ENCODE measurements around the gene DCTN2.
"Not testable (repeated sequence)": the region's sequence is repeated elsewhere in the genome, so short reads cannot be mapped to it uniquely, and the experiment has no call there.

Gene DCTN2

DNA sequence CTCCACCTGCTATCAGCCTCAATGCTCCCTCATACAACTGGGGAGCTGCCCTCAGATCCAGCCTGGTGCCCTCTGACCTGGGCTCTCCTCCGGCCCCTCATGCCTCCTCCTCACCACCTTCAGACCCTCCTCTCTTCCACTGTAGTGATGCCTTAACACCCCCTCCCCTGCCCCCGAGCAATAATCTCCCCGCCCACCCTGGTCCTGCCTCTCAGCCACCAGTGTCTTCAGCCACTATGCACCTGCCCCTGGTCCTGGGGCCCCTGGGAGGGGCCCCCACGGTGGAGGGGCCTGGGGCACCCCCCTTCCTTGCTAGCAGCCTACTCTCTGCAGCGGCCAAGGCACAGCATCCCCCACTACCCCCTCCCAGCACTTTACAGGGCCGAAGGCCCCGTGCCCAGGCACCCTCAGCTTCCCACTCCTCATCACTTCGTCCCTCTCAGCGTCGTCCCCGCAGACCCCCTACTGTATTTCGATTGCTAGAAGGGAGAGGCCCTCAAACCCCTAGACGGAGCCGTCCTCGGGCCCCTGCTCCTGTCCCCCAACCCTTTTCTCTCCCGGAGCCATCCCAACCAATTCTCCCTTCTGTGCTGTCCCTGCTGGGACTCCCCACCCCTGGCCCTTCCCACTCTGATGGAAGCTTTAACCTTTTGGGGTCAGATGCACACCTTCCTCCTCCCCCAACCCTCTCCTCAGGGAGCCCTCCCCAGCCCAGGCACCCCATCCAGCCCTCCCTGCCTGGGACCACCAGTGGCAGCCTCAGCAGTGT is 21.2 kb downstream of the DCTN2 start:
- DNase-seq: no peak

- DNase-seq: no peak
Measured at GRCh38 chr12:57524814-57525614, 22.0 kb downstream of the DCTN2 start.

DNA sequence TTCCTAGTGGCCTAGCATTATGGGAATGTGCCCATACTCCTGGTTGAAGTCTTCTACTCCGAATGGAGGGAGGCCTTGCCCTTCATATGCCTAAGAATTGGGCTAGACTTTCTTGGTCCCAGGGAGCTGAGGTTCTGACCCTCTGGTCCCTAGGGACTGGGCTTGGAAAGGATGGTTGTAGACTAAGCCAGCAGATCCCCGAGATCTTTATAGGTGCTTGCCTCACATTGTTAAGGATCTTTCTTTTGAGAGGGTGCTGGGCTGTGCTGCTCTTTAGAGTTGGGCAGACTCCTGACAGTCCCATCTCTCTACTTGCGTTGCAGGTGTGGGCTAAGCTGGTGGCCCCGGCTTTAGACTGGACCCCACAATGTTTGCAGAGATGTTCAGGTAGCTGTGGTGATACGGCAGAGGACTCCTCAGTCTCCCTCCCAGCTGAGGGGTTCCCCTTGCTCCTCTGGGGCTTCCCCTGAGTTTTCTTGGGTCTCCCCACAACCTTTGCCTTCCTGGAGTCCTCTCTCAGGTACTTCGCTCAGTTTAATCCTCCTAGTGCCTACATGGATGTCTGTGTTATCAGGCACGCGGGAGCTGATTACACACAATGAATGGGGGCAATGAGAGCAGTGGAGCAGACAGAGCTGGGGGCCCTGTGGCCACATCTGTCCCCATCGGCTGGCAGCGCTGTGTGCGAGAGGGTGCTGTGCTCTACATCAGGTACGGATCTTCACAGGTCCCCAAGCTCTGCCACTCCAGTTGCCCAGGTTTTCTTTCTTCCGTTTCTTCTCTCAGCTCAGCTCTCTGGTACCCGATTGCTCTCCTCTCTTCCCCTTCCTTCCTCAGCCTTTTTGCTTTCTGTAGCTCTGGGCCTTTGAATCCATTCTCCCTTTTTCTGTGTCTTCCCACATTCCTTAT is 23.0 kb downstream of the DCTN2 start:
- DNase-seq: peak in 3 of 6 experiments; percentile 17 to 31 (median 23)

DNA sequence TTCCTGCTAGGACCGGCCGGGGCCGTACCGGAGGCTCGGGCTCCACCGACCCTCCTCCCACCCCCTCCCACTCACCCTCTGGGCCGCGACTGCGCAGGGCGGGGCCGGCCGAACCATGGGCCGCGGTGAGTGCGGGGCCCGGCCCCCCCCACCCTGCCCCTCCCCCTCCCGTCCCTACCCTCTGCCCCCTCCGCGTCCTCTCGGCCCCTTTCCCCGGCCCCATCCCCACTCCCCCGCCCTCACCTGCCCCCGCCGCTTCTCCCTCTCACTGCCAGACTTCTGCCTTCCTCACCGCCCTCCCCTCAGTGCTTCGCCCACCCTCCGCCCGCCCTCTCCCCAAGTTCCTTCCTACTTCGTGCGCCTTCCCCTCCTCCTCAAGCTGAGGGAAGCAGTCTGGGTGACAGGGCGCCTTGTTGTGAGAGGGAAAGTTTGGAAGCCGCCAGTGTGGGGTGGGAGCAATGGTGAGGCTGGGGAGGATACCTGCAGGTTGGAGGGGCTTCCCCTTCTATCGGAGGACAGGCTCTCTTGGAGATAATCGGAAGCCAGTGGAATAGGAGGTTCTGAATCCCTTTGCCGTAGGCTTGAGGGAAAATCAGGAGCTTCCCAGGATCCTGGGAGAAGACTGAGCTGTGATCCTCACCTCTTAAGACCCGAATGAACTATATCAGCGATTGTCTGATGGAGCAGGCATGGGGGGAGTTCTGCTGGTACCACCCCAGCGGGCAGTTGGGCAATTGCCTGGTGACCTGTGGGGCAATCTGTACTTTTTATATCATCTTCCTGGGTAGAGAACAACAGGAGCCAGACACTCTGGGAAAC is 23.9 kb downstream of the DCTN2 start:
- DNase-seq: peak in 2 of 6 experiments; percentile 67 to 71

DNA sequence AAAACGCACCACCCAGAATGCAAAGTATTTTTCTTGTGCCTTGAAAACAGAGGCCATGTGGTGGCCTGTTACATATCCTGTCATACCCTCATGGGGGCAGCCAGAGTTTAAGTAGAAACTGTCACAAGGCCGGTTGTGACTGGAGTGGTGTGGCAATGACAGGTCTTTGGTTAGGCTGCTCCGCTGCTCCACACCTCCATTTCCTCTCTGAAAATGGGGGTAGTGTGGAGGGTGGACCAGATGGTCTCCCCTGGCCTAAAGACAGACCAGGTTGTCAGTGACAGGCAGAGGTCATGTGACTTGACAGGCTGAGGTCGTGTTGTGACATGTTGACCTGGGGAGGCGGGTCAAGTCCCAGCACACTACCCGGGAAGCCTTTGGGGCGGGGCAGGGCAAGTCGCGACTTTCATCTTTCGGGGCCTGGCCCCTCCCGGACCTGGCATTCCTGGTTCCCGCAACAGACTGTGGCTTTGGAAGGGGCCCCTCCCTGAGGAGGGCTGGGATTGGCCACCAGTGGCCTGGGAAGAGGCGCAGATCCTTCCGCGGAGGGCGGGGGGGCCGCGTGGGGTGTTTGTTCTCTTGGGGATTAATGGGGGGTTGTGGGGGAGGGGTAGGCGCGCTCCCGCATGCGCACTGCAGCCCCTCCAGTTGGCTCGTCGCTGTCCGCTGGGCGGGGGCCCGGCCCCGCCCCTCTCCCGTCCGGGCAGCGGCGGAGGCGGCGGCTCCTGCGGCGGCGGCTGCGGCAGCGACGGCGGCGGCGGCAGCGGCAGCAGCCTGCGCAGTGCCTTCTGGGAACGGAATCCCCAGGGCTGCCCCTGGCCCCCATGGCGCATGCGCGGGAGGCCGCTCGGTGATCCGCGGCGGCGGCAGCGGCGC is 24.7 kb downstream of the DCTN2 start, which contains the start of gene MBD6:
TSS of gene MBD6 (plus strand) at position 814 of the 876 bp plus-strand sequence. CDS start 1,480 bp downstream, outside the sequence.
- peak; percentile 82 to 94 (median 89) for DNase-seq

DNA sequence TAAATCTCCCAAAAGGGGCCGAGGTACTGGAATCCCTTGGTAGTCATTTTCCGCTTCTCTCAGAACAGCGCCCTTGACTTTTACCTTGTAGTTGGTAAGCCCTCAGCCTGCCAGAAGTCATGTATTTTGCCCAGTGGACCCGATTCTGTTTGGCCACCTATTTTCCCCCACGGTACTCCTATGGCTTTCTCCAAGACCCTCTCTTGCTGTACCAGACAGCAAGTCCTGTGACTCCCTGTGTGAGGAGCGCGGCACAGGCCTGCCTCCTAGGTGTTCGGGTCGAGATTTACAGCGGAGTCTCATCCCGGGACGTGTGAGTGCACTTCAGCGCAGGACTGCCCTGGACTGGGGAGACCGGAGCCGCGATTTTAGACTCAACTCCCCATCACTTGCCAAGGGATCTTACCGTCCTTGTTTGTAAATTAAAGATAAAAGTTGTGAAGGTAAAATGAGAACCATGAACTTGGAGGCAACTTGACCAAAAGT is 25.4 kb downstream of the DCTN2 start:
- peak in 3 of 6 experiments; percentile 31 to 48 (median 46) for DNase-seq

- DNase-seq: peak; percentile 98 to 100 (median 98)
Measured at GRCh38 chr12:57520053-57520818, 26.8 kb downstream of the DCTN2 start, which contains the start of gene DDIT3. Gene DDIT3 (minus strand): TSS chr12:57520514. CDS start chr12:57517406, 3,108 bp downstream.

- DNase-seq: peak in 2 of 6 experiments; percentile 34 to 58
Measured at GRCh38 chr12:57519796-57520052, 27.3 kb downstream of the DCTN2 start.

DNA sequence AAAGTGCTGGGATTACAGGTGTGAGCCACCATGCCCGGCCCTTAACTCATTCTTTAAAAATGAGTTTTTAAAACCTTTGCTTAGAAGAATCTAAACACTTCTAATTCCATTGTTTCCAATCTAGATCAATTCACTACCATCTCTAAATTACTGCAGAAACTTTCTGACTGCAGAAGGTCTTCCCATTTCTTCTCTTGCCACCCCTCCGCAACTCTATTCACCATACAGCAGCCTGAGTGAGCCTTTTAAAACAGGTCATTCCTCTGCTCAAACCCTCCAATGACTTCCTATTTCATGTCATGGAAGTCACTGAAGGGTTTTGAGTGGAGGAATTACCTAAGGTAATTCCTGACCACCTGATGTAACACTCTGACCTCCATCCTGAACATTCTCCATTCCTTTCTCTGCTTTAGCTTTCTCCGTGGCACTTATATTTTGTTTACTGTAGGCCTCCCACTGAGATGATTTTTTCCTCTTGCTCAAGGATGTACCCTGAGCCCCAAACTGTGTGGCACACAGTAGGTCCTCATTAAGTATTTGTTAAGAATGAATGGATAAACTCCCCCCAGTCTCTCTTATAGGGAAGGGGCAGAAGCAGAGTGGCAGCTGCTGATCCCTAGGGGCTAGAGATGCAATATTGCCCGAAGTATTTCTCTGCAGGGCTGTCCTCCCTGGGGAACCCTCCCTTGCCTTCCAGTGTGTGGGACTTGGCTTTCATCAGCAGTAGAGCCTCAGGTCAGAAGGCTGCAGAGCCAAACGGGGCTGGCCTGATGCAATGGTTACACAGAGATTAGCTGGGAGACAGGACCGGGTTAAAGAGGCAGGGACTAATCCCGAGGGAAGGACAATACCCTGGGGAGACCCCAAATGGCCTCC is 27.8 kb downstream of the DCTN2 start:
- peak in 1 of 6 experiments; percentile 21 for DNase-seq

DNA sequence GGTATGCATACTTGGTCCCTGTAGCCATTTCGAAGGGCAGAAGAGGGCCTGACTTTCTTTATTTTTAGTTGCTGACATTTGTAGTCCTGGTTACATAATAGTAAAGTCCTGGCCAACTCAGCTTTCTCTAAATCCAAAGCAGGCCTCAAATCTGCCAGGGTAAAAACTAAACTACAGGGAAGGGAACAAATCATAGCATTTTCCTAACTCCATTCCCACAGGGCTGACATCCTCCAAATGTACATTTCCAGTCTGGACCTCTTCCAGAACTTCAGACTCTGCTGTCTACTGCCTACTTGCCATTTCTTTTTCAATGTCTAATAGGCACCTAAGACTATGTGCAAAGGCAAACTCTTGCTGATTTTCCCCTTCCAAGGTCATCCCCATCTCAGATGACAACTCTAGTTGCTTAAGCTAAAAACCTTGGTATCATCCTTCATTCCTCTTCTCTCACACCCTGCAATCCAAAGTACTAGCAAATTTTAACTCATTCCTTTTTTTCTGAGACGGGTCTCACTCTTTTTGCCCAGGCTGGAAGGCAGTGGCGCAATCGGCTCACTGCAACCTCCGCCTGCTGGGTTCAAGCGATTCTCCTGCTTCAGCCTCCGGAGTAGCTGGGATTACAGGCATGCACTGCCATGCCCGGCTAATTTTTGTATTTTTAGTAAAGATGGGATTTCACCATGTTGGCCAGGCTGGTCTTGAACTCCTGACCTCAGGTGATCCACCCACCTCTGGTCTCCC is 28.6 kb downstream of the DCTN2 start:
- no peak for DNase-seq

GRCh38 chr12:57517718-57518117 is 29.3 kb downstream of the DCTN2 start:
- not testable (repeated sequence) for DNase-seq

GRCh38 chr12:57517187-57517586 is 29.8 kb downstream of the DCTN2 start:
- DNase-seq: no peak

GRCh38 chr12:57516617-57517153 is 30.3 kb downstream of the DCTN2 start:
- no peak for DNase-seq

DNA sequence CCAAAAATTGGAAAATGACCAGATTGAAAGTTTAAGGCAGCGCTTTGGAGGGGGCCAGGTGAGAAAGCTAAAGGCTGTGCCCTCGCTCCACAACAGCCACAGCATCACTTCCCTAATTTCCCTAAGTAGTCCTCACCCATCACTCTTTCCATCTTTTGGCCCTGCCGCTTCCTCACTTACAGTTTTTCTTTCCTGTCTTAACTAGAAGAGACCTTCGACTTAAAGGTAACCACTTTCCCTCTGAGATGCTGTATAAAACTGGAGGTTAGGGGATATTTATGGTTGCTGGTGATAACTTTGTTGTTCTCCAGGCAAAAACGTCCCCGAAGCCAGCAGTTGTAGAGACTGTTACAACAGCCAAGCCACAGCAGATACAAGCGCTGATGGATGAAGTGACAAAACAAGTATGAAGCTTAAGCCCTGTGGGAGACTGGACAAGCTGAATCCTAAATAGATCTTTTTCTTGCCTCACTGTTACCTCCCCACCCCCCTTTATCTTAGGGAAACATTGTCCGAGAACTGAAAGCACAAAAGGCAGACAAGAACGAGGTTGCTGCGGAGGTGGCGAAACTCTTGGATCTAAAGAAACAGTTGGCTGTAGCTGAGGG is 31.0 kb downstream of the DCTN2 start:
- no peak for DNase-seq

DNA sequence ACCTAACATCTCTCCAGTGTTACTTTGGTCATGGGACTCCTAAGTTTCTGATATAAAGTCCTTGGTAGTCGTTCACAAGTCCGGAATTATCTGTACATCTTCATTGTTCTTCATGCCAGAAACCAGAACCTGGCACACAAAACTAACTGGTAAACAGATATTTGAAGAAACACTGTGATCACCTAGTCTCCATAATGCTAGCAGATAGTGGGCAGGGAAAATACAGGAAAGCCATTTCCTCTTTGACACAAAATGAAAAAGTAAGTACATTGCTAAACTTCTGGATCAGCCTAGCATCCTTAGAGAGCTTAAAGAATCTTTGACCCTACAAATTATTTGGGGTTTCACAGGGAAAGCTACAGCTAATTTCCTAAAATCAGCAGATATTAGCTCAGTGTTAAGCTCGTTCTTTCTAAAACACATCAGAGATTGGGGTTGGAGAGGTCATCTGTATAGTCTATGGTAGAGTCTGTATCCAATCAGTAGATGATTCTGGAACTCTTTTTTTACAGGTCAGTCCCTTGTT is 31.5 kb downstream of the DCTN2 start:
- no peak for DNase-seq

- no peak for DNase-seq
Measured at GRCh38 chr12:57514720-57515407, 32.1 kb downstream of the DCTN2 start.

Measured in stimulated activated naive CD4-positive, alpha-beta T cell (primary cell).